Natural killer cell treated with Interleukin-12 subunit alpha and Interleukin-12 subunit beta and Interleukin-15 and Interleukin-18, amount 100 ng/mL, for 72 hours (primary cell): ENCODE measurements around the gene ELOVL5. TPM values are rescaled to one million over a fixed set of nuclear protein-coding genes. Genes with fewer than 3 reads are reported as not detected.
A peak's percentile ranks its signal among the peaks of the same experiment; 100 is the strongest.
"Not testable (repeated sequence)": the region's sequence is repeated elsewhere in the genome, so short reads cannot be mapped to it uniquely, and the experiment has no call there.

Experiments used
- ATAC-seq, 2 donors: fragments of 150-1000 bp; cut with Tn5 transposase in 1 of 2; sonication (Bioruptor Pico), chemical (Tn5 transposase) in 1 of 2; 2 replicates each; pipeline ENCODE4 v1.10.0; 2021
- DNase-seq: peaks from one replicate; pipeline ENCODE4 v3.0.0; 2022; ENCODE audit warnings: low spot score
- H3K27ac Mint-ChIP-seq, 2 donors: 1 replicate in 1 of 2; 2 replicates in 1 of 2; pipeline ENCODE4 v1.8.0; 2022; ENCODE audit warnings: mixed read lengths in 2 of 2, mild to moderate bottlenecking in 1 of 2, moderate library complexity in 1 of 2
- H3K27me3 Mint-ChIP-seq, 2 donors: 1 replicate in 1 of 2; 2 replicates in 1 of 2; pipeline ENCODE4 v1.8.0; 2022; ENCODE audit warnings: mixed read lengths in 2 of 2
- H3K36me3 Mint-ChIP-seq: one replicate; pipeline ENCODE4 v1.8.0; 2022; ENCODE audit warnings: mixed read lengths
- H3K4me1 Mint-ChIP-seq, 2 donors: 1 replicate in 1 of 2; 2 replicates in 1 of 2; pipeline ENCODE4 v1.8.0; 2022; ENCODE audit warnings: low read depth in 2 of 2, mixed read lengths in 2 of 2, mild to moderate bottlenecking in 1 of 2
- H3K4me3 Mint-ChIP-seq: one replicate; pipeline ENCODE4 v1.8.0; 2022; ENCODE audit warnings: mixed read lengths
- H3K9me3 Mint-ChIP-seq: 2 replicates; pipeline ENCODE4 v1.8.0; 2022; ENCODE audit warnings: mixed read lengths
- total RNA-seq, 2 donors: library from RNA; stranded (reverse); gene quantifications; one replicate each; pipeline ENCODE4 v1.2.3, GENCODE V29; 2022

The ELOVL5 gene
- total RNA-seq, 2 donors from 2014 or later, result 130 to 136 TPM

DNA sequence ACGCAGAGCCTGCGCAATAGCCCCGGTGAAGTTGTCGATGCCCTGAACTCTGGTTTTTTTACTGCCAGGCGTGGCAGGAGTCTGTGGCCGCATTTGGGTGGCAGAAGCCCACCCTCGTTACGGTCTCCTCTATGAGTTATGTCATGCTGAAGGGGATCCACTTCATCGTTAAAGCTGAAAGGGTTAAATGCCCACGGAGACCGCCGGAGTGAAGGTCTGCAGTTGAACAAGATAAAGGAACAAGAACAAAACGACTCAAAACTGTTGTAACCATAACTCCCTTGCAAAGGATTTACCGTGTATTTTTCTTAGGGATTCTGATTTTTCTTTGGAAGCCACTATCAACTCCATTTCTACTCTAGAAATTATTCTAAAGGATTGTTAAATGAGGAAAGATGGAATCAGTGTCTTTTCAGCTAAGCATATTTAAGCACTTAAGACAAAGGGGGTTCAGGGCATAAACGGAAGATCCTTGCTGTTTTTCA is 501 bp upstream of the ELOVL5 start:
- peak overlapping the region; percentile 88 to 96 for H3K27ac Mint-ChIP-seq
- DNase-seq, result no peak
- no peaks in the 10 kb centered on the region for H3K9me3 Mint-ChIP-seq
- ATAC-seq, result no peak
- peak overlapping the region; percentile 94 for H3K4me3 Mint-ChIP-seq
- H3K27me3 Mint-ChIP-seq, result peaks cover 9 to 18% of the 10 kb centered on the region in 2 donors
- H3K4me1 Mint-ChIP-seq, result peaks cover 39 to 40% of the 10 kb centered on the region in 2 donors
- H3K36me3 Mint-ChIP-seq, result peaks cover 15% of the 10 kb centered on the region

DNA sequence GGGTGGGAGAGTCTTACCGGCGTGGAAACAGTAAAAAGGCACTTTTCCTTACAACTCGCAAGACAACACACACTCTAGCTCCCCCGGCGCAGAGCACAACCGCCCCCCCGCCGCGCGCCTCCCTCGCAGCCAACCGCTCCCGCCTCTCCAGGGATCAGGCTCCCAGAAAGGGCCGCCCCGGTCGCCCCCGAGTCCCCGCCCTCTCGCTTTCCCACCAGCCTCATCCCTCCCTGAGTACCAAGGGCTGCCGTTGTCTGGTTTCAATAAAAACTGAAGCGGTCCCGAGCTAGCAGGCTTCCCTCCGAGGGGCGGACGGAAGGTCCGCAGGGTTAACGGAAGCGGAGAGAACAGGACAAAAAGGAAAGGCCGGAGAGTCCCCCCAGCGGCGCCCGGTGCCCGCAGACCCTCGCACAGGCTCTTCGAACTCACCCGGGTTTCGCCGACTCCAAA is 804 bp downstream of the ELOVL5 start:
- peak; percentile 33 to 35 for ATAC-seq
- Mint-ChIP-seq H3K4me3 (peak overlapping the region; percentile 94), H3K27me3 (peaks cover 3 to 8% of the 10 kb centered on the region in 2 donors), H3K36me3 (peaks cover 15% of the 10 kb centered on the region), H3K9me3 (no peaks in the 10 kb centered on the region), H3K4me1 (peaks cover 46 to 49% of the 10 kb centered on the region in 2 donors), H3K27ac (peak overlapping the region; percentile 88 to 96)
- peak; percentile 66 for DNase-seq

DNA sequence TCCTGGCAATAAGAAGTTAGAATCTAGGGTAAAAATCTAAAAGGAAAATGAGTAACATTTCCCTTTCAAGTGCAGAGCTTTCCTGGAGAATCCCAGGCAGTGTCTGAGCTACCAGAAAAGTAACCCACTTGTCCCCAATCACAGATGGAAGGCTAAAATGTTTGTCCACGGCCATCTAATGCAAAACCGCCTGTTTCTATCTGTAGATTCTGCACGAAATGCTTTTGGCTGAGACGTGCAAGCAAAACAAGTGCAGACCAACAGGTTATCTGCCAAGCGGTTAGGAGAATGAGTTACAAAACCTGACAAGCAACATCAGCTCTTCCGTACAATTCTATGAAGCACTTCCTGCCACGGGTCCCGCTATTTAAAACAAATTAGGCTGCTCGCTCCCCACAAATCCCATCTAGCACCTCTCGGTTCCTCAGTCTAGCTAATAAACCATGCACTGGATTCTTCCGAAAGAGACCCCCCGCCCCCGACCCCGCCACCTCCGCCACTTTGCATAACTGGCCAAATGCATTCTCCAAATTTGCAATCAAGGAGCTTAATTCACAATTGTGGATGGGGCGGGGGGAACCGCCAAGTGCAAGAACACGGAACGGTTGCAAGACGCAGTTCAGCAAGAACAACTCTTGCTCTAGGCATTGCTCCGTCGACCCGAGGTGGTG is 1.4 kb downstream of the ELOVL5 start:
- no peak for ATAC-seq
- H3K27me3 Mint-ChIP-seq, result peaks cover under 1 to 2% of the 10 kb centered on the region in 2 donors
- no peaks in the 10 kb centered on the region for H3K9me3 Mint-ChIP-seq
- peak overlapping the region; percentile 88 to 96 for H3K27ac Mint-ChIP-seq
- peak overlapping the region; percentile 94 for H3K4me3 Mint-ChIP-seq
- DNase-seq, result no peak
- H3K4me1 Mint-ChIP-seq, result peaks cover 49 to 53% of the 10 kb centered on the region in 2 donors
- peaks cover 15% of the 10 kb centered on the region for H3K36me3 Mint-ChIP-seq

DNA sequence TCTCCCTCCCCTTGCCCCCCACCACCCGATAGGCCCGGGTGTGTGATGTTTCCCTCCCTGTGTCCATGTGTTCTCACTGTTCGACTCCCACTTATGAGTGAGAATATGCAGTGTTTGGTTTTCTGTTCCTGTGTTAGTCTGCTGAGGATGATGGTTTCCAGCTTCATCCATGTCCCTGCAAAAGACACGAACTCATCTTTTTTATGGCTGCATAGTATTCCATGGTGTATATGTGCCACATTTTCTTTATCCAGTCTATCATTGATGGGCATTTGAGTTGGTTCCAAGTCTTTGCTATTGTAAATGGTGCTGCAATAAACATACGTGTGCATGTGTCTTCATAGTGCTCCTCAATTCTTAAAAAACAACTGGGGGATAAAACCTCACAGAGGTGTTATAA is 2.7 kb downstream of the ELOVL5 start:
- H3K4me1 Mint-ChIP-seq, result peaks cover 63 to 66% of the 10 kb centered on the region in 2 donors
- H3K36me3 Mint-ChIP-seq, result peaks cover 15% of the 10 kb centered on the region

DNA sequence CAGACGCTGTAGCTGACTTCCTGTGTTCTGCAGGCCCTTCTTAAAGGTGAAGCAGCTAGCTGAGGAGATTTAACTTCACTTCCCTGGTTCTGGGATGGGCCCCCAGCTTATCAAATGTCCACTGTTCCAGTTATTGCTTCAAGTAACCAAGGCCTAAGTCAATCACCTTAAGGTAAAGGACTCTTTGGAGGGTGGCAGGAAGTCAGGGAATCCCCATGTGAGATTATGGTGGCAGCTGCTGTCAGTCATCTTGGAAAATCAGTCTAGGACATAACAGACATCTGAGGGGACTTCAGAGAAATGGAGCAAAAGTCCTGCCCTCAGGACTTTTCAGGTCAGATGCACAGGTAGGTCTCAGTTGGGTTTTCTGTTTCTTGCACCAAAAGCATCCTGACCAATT is 3.8 kb downstream of the ELOVL5 start:
- Mint-ChIP-seq H3K36me3 (peaks cover 15% of the 10 kb centered on the region), H3K27ac (peak overlapping the region; percentile 40 to 87), H3K4me1 (peaks cover 69 to 73% of the 10 kb centered on the region in 2 donors), H3K9me3 (no peaks in the 10 kb centered on the region), H3K4me3 (peak overlapping the region; percentile 94), H3K27me3 (no peaks in the 10 kb centered on the region)
- DNase-seq, result no peak
- no peak for ATAC-seq

More for the DNA sequence above, 2.7 kb downstream of the ELOVL5 start:
- ATAC-seq, H3K27me3 Mint-ChIP-seq, H3K9me3 Mint-ChIP-seq, DNase-seq: not testable (repeated sequence)
- peak overlapping the region; percentile 88 to 96 for H3K27ac Mint-ChIP-seq
- peak overlapping the region; percentile 94 for H3K4me3 Mint-ChIP-seq

DNA sequence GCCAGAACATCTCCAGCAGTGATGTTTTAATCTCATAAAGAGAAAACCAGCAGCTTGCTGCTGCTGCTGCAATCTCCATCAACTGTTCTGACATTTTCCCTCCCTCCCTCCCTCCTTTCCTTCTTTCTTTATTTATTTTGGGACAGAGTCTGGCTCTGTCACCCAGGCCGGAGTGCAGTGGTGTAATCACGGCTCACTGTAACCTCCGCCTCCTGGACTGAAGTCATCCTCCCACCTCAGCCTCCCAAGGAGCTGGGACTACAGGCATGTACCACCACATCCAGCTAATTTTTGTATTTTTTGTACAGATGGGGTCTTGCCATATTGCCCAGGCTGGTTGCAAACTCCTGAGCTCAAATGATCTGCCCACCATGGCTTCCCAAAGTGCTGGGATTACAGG is 5.7 kb downstream of the ELOVL5 start:
- Mint-ChIP-seq H3K9me3 (no peaks in the 10 kb centered on the region), H3K4me3 (no peak overlapping the region), H3K27ac (peak overlapping the region; percentile 40 to 87), H3K36me3 (peaks cover 15% of the 10 kb centered on the region), H3K4me1 (peaks cover 71 to 81% of the 10 kb centered on the region in 2 donors), H3K27me3 (no peaks in the 10 kb centered on the region)
- DNase-seq (no peak), ATAC-seq (no peak)

DNA sequence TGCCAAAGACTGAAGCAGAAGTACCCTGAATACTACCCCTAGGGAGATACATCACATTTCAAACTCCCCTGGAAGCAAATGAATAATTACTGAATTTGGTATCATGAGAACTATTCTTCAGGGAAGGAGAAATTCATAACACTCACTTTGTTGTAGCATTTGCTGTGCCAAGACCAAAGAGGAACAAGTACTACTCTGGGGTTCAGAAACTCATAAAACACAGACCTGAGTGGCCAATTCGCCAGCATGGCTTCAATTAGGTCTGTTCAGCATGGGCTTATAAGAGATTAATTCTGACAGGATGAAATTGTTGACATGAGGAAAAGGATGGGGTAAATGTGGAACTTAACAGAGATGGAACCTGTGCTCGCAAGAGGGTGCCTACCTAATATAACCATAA is 6.5 kb downstream of the ELOVL5 start:
- Mint-ChIP-seq H3K4me1 (peaks cover 78 to 85% of the 10 kb centered on the region in 2 donors), H3K27me3 (no peaks in the 10 kb centered on the region), H3K4me3 (no peak overlapping the region), H3K36me3 (peaks cover 21% of the 10 kb centered on the region), H3K27ac (peak overlapping the region in 1 of 2 donors; percentile 12), H3K9me3 (no peaks in the 10 kb centered on the region)
- DNase-seq, result no peak
- ATAC-seq, result no peak

DNA sequence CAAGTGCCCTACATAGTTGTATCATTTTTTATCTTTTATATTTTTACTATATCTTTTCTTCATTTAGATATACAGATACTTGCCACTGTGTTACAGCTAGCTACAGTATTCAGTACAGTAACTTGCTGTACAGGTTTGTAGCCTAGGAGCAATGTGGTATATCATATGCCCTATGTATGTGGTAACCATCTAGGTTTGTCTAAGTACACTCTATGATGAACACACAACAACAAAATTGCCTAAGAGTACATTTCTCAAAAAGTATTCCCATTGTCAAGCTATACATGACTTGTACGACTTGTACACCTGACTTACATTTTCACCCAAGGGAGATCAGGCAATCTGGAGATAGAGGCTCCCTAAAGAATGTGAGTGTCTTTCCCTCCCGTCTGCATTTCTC is 8.2 kb downstream of the ELOVL5 start:
- DNase-seq (no peak), ATAC-seq (no peak)
- no peak overlapping the region for H3K4me3 Mint-ChIP-seq
- no peaks in the 10 kb centered on the region for H3K9me3 Mint-ChIP-seq
- peak overlapping the region in 1 of 2 donors; percentile 55 for H3K27ac Mint-ChIP-seq
- H3K27me3 Mint-ChIP-seq, result no peaks in the 10 kb centered on the region
- H3K4me1 Mint-ChIP-seq, result peaks cover 78 to 85% of the 10 kb centered on the region in 2 donors
- peaks cover 13% of the 10 kb centered on the region for H3K36me3 Mint-ChIP-seq

DNA sequence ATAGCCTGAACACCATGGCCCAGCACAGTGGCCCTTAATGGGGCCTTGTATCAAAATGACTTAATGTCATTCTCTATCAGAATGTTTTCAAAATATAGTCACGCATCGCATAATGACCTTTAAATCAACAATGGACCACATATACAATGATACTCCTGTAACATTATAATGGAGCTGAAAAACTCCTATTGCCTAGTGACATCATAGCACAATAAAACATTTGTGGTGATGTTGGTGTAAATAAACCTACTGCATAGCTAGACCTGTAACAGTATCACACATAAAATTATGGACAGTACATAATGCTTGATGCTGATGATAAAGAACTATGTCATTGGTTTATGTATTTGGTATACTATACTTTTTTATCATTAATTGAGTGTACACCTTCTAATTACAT is 9.3 kb downstream of the ELOVL5 start:
- H3K4me3 Mint-ChIP-seq, result no peak overlapping the region
- no peaks in the 10 kb centered on the region for H3K27me3 Mint-ChIP-seq
- peaks cover 80 to 85% of the 10 kb centered on the region in 2 donors for H3K4me1 Mint-ChIP-seq
- ATAC-seq (no peak), DNase-seq (no peak)
- no peak overlapping the region for H3K27ac Mint-ChIP-seq
- peaks cover 6% of the 10 kb centered on the region for H3K36me3 Mint-ChIP-seq
- no peaks in the 10 kb centered on the region for H3K9me3 Mint-ChIP-seq

DNA sequence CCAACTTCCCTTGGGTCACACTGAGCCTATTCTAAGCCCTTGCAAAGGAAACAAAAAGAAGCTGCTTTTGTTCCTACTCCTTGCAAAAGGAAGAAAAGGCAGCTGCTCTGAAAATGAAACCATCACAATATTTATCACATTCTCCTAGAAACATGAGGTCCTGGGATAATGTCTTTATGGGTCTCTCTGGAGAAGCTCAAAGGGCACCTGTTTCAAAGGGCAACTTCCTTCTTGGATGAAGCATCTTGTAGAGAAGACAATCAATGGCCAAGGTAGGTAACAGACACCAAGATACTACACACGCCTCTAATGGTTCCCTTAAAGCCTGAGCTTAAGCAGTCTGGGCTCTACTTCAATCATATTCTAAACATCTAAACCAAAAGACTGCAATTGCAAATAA is 10.4 kb downstream of the ELOVL5 start:
- Mint-ChIP-seq H3K4me3 (no peak overlapping the region), H3K27ac (peak overlapping the region; percentile 95 to 98), H3K4me1 (peaks cover 76 to 79% of the 10 kb centered on the region in 2 donors), H3K27me3 (no peaks in the 10 kb centered on the region), H3K9me3 (no peaks in the 10 kb centered on the region), H3K36me3 (peaks cover 6% of the 10 kb centered on the region)
- DNase-seq, result no peak
- ATAC-seq, result no peak

DNA sequence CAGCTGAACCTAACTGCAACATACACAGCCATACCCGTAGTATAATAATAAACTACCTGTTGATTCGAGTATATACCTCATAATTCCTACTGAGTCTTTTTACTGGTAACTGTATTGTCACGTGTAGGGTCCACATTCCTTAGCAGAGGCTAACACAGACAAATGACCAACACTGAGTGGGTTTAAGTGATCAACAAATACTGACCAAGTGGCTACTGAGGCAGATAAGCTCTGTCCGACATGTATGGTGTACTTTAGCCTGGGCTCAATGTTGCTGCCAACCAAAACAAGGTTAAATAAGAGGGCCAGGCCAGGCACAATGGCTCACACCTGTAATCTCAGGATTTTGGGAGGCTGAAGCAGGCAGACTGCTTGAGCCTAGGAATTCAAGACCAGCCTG is 12.7 kb downstream of the ELOVL5 start:
- Mint-ChIP-seq H3K27me3 (no peaks in the 10 kb centered on the region), H3K9me3 (no peaks in the 10 kb centered on the region), H3K27ac (peak overlapping the region; percentile 95 to 98), H3K36me3 (peaks cover 6% of the 10 kb centered on the region), H3K4me1 (peaks cover 62 to 73% of the 10 kb centered on the region in 2 donors), H3K4me3 (peak overlapping the region; percentile 88)
- ATAC-seq (no peak), DNase-seq (no peak)

DNA sequence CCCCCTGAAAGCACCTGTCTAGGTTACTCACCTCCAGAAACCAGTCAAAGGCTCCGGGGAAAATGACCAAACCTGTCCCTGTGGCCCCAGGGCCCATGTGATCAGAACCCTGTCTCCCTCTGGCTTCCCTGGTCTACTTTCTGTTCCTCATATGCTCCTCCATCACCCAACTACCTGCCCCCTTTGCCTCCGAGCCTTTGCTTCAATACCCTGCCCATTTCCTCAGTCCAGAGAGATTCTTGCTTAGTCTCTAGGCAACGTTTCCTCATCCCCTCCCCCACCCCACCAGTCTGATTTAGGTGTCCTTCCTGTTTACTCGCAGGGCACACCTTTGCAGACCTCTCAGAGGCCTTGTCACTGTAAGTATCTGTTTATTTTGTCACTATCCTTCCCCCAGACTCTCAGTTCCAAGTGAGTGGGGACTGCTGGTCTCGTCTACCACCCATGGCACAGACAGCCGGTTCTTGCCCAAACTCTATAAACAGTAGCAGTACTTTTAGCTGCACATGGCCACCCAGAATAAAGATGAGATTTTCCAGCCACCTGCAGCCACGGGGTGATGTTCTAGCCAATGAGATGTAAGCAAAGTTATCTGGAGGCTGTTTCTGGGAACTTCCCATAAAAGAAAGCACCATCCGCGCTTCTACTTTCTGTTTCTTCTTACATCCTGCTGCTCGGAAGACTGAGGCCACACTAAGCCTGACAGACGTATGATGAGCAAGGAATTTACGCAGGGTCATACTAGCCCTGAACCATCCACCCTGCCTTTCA is 13.3 kb downstream of the ELOVL5 start:
- H3K27me3 Mint-ChIP-seq, result no peaks in the 10 kb centered on the region
- no peaks in the 10 kb centered on the region for H3K9me3 Mint-ChIP-seq
- peak; percentile 92 for ATAC-seq
- DNase-seq, result peak; percentile 77
- peaks cover 55 to 70% of the 10 kb centered on the region in 2 donors for H3K4me1 Mint-ChIP-seq
- H3K4me3 Mint-ChIP-seq, result peak overlapping the region; percentile 88
- peaks cover 6% of the 10 kb centered on the region for H3K36me3 Mint-ChIP-seq
- peak overlapping the region; percentile 95 to 98 for H3K27ac Mint-ChIP-seq

DNA sequence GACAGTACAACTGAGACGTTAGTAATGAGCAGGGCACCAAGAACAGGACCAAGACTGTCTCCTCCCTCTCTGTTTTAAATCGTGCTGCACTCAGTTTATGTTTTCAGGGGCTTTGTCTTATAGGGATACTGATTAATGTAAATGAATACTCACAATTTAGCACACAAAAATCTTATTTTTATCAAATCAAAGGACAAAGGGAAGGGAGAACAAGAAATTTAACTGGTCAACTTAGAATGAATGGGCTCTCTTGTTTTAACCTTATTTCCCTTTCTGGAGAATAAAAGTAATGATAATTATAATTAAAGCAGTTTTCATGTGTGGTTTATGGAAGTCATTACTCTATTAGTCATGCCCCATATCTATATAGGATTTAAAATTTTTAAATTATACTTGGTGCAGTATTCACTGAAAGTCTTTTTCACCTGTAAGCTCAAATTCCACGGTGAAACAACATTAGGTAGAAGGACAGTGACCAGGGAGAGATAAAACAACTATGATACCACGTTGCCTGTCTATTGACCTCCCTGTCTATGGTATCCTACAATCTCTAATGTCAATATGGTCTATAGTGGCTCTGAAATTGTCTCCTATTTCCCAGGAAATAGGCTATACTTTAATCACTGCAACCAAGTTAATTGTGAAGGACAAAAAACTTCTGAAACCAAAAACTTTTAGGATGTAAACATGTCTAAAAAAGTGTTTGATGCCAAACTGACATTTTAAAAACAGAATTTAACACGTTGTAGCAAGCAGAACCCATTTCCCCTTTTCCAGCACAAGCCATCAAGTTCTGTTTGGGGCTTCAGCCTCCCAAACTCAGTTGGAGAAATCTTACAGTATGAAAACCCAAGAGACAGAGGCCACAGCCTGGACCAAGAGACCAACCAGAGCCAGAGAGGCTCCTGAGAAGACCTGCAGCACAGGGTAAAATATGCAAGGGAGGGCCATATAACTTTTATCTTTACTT is 15.0 kb downstream of the ELOVL5 start:
- DNase-seq (no peak), ATAC-seq (no peak)
- Mint-ChIP-seq H3K27me3 (no peaks in the 10 kb centered on the region), H3K36me3 (peaks cover 6% of the 10 kb centered on the region), H3K27ac (peak overlapping the region; percentile 95 to 98), H3K9me3 (no peaks in the 10 kb centered on the region), H3K4me3 (peak overlapping the region; percentile 14), H3K4me1 (peaks cover 45 to 66% of the 10 kb centered on the region in 2 donors)
